ENCODE measurements around the gene CPNE6.
A peak's percentile ranks its signal among the peaks of the same experiment; 100 is the strongest.

The CPNE6 gene

GRCh38 chr14:24106672-24107271 lies 35.4 kb downstream of the CPNE6 start:
- no peak for TF ChIP-seq POLR2A (IDR thresholded peaks at IDR 0.05; ENCODE audit: low read depth, low read length)
- FAIRE-seq: no peak
- DNase-seq (ENCODE audit: insufficient read length, low spot score): no peak

- no peak for FAIRE-seq
- TF ChIP-seq POLR2A (IDR thresholded peaks at IDR 0.05; ENCODE audit: low read depth, low read length): no peak
- no peak for DNase-seq (ENCODE audit: insufficient read length, low spot score)
Observed at GRCh38 chr14:24108336-24108874, 37.0 kb downstream of the CPNE6 start.

- no peak for FAIRE-seq
- no peak for DNase-seq (ENCODE audit: insufficient read length, low spot score)
- no peak for TF ChIP-seq POLR2A (IDR thresholded peaks at IDR 0.05; ENCODE audit: low read depth, low read length)
Observed at GRCh38 chr14:24110060-24110459, 38.7 kb downstream of the CPNE6 start.

- no peak for TF ChIP-seq POLR2A (IDR thresholded peaks at IDR 0.05; ENCODE audit: low read depth, low read length)
- FAIRE-seq (no peak), DNase-seq (ENCODE audit: insufficient read length, low spot score) (no peak)
Observed at GRCh38 chr14:24110523-24110922, 39.2 kb downstream of the CPNE6 start.

DNA sequence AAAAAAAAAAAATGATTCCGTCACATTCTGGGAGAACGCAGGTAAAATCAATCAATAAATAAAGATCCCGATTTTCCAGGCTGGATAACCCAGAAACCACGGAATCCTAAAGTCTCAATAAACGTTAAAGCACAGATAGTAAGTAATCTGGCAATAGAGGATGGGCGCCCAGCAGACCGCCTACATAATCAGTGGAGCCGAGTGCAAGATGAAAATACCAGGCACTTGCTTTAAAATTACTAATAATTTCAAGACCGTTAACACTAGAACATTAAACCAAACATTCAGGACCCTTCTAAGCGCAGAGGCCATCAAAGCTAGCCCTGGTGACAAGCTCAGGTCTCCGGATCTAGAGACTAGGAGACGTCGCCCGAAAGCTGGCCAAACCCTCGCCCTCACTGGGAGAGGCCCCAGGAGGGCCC lies 42.0 kb downstream of the CPNE6 start:
- DNase-seq (ENCODE audit: insufficient read length, low spot score) (no peak), FAIRE-seq (no peak)
- TF ChIP-seq POLR2A (IDR thresholded peaks at IDR 0.05; ENCODE audit: low read depth, low read length): no peak

- FAIRE-seq (no peak), DNase-seq (ENCODE audit: insufficient read length, low spot score) (peak; percentile 60)
- peak; percentile 46 for TF ChIP-seq POLR2A (IDR thresholded peaks at IDR 0.05; ENCODE audit: low read depth, low read length)
Observed at GRCh38 chr14:24113801-24114531, 42.6 kb downstream of the CPNE6 start.

GRCh38 chr14:24114532-24115421 lies 43.4 kb downstream of the CPNE6 start, which contains the start of the genes DCAF11 and NRL:
DCAF11 (plus strand) TSS chr14:24114777; CDS start chr14:24115595, 818 bp downstream.
NRL (minus strand) TSS chr14:24114949; CDS start chr14:24082848, 32,101 bp downstream.
- peak; percentile 86 for FAIRE-seq
- peak; percentile 20; the same call in 1 of the 2 replicates for TF ChIP-seq POLR2A (IDR thresholded peaks at IDR 0.05; ENCODE audit: low read depth, low read length)
- peak; percentile 82 for DNase-seq (ENCODE audit: insufficient read length, low spot score)

GRCh38 chr14:24115422-24116127 lies 44.2 kb downstream of the CPNE6 start:
- TF ChIP-seq POLR2A (IDR thresholded peaks at IDR 0.05; ENCODE audit: low read depth, low read length): no peak
- DNase-seq (ENCODE audit: insufficient read length, low spot score) (no peak), FAIRE-seq (no peak)

DNA sequence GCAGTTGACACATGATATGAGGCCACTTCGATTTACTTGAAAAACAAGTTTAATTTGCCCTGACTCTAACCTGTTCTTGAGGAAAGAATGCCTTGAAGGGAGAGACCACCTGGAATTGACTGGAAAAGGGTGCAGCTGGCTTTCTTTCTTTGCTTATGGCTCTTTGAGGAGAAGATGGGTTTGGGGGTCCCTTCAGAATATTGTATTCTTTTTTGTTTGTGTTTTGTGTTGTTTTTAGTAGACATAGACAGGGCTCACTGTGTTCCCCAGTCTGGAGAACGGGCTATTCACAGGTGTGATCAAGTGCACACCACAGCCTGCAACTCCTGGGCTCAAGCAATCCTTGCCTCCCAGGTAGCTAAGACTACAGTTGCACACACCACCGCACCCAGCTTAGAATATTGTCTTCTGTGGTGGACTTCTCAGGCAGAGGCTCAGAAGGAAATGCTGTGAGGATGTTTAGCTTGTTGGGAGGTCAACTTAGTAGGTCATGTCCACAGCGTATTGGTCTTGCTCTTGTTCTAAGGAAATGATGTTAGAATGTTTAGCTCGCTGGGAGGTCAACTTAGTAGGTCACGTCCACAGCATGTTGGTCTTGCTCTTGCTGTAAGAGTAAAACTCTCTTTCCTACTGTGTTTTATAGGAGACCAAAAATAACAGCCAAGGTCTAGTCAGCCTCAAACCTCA lies 44.9 kb downstream of the CPNE6 start:
- no peak for FAIRE-seq
- DNase-seq (ENCODE audit: insufficient read length, low spot score): no peak
- TF ChIP-seq POLR2A (IDR thresholded peaks at IDR 0.05; ENCODE audit: low read depth, low read length): no peak

- TF ChIP-seq POLR2A (IDR thresholded peaks at IDR 0.05; ENCODE audit: low read depth, low read length): no peak
- no peak for FAIRE-seq
- no peak for DNase-seq (ENCODE audit: insufficient read length, low spot score)
Observed at GRCh38 chr14:24117179-24117578, 45.8 kb downstream of the CPNE6 start.

- no peak for DNase-seq (ENCODE audit: insufficient read length, low spot score)
- FAIRE-seq: no peak
Observed at GRCh38 chr14:24119691-24120090, 48.3 kb downstream of the CPNE6 start.

DNA sequence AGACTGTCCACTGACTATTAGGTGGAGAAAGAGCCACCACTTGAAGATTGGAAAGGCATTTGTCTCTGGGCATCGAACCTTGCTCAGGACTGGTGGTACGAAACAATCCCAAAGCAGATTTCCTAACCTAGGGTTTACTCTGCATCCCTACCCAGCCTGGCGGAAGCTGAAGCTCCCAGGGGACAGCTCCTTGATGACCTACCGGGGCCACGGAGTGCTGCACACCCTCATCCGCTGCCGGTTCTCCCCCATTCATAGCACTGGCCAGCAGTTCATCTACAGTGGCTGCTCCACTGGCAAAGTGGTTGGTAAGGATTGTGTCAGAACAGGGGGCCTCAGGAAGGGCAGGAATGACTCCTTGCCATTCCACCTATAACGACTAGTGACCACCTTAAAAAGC lies 49.8 kb downstream of the CPNE6 start:
- DNase-seq (ENCODE audit: insufficient read length, low spot score) (no peak), FAIRE-seq (no peak)
- no peak for TF ChIP-seq POLR2A (IDR thresholded peaks at IDR 0.05; ENCODE audit: low read depth, low read length)

More at GRCh38 chr14:24119691-24120090, 48.3 kb downstream of the CPNE6 start:
- no peak for TF ChIP-seq POLR2A (IDR thresholded peaks at IDR 0.05; ENCODE audit: low read depth, low read length)

DNA sequence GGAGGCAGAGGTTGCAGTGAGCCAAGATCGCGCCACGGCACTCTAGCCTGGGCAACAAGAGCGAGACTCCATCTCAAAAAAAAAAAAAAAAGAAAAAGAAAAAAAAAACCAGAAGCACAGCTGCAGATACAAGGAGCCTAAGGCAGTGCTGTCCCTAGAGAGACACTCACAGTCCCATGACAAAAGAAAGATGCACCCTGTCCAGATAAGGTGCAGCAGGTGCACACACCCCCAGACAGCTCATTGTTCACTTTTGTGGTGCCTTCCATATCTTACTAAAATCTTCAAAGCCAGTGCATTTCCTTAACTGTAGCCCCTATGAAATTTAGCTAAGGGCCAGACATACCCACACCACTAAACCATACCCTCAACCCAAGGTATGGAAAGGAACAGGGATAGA lies 51.1 kb downstream of the CPNE6 start:
- no peak for FAIRE-seq

More for the DNA sequence above, 51.1 kb downstream of the CPNE6 start:
- no peak for TF ChIP-seq POLR2A (IDR thresholded peaks at IDR 0.05; ENCODE audit: low read depth, low read length)
- no peak for DNase-seq (ENCODE audit: insufficient read length, low spot score)
